ENCODE measurements around the gene MCM9. TPM values are rescaled to one million over a fixed set of nuclear protein-coding genes. Genes with fewer than 3 reads are reported as not detected.

The MCM9 gene
- total RNA-seq, 2 experiments from 2014 or later: 18.4 to 21.3 TPM

GRCh38 chr6:118913161-118913560 lies 21.8 kb downstream of the MCM9 start:
- H3K27ac Mint-ChIP-seq: no peak overlapping the region
- POLR2A ChIA-PET: no interaction called here
- no peaks in the 10 kb centered on the region for H3K27me3 Mint-ChIP-seq
- H3K36me3 Mint-ChIP-seq (ENCODE audit: low read depth): peaks cover 46% of the 10 kb centered on the region
- ATAC-seq: no peak
- peaks cover 6% of the 10 kb centered on the region for H3K4me1 Mint-ChIP-seq (ENCODE audit: low read depth)
- H3K9me3 Mint-ChIP-seq: no peaks in the 10 kb centered on the region
- no peak for DNase-seq
- intact Hi-C loops (cut with micrococcal nuclease): no loop called here
- no peak overlapping the region for H3K4me3 Mint-ChIP-seq
- TF ChIP-seq CTCF (IDR thresholded peaks at IDR 0.05): no peak
- CTCF ChIA-PET: interaction anchor here (0.6 to 1.4 kb wide), 5 partner anchors 8 to 161 kb away, joined by 3 to 4 read pairs (median 3); no protein-coding TSS in a partner anchor

- H3K4me1 Mint-ChIP-seq (ENCODE audit: low read depth): peaks cover 6% of the 10 kb centered on the region
- no peaks in the 10 kb centered on the region for H3K9me3 Mint-ChIP-seq
- H3K27ac Mint-ChIP-seq: peak overlapping the region; percentile 47
- POLR2A ChIA-PET: no interaction called here
- H3K4me3 Mint-ChIP-seq: no peak overlapping the region
- H3K27me3 Mint-ChIP-seq: no peaks in the 10 kb centered on the region
- peaks cover 48% of the 10 kb centered on the region for H3K36me3 Mint-ChIP-seq (ENCODE audit: low read depth)
- TF ChIP-seq CTCF (IDR thresholded peaks at IDR 0.05): no peak
- DNase-seq (no peak), ATAC-seq (no peak)
- intact Hi-C loops (cut with micrococcal nuclease): no loop called here
- CTCF ChIA-PET: interaction anchor here (0.6 to 1.4 kb wide), 5 partner anchors 9 to 161 kb away, joined by 3 to 4 read pairs (median 3); no protein-coding TSS in a partner anchor
Measured at GRCh38 chr6:118912646-118913045, 22.3 kb downstream of the MCM9 start.

- ChIA-PET CTCF (interaction anchor here (0.9 kb wide), 1 partner anchor 9 kb away, joined by 3 read pairs; no protein-coding TSS in a partner anchor), POLR2A (interaction anchor here (1.2 kb wide), 1 partner anchor 14 kb away, joined by 4 read pairs; the partner anchor contains the start of gene ASF1A)
- peaks cover 59% of the 10 kb centered on the region for H3K36me3 Mint-ChIP-seq (ENCODE audit: low read depth)
- H3K4me1 Mint-ChIP-seq (ENCODE audit: low read depth): peaks cover 40% of the 10 kb centered on the region
- H3K27ac Mint-ChIP-seq: no peak overlapping the region
- no peaks in the 10 kb centered on the region for H3K9me3 Mint-ChIP-seq
- ATAC-seq (no peak), DNase-seq (no peak)
- TF ChIP-seq CTCF (IDR thresholded peaks at IDR 0.05): no peak
- no peaks in the 10 kb centered on the region for H3K27me3 Mint-ChIP-seq
- intact Hi-C loops (cut with micrococcal nuclease): no loop called here
- no peak overlapping the region for H3K4me3 Mint-ChIP-seq
Measured at GRCh38 chr6:118908441-118908840, 26.5 kb downstream of the MCM9 start.

- peak; percentile 65 for ATAC-seq
- Mint-ChIP-seq H3K36me3 (ENCODE audit: low read depth) (peaks cover 64% of the 10 kb centered on the region), H3K9me3 (no peaks in the 10 kb centered on the region), H3K27ac (peak overlapping the region; percentile 79), H3K4me1 (ENCODE audit: low read depth) (peaks cover 63% of the 10 kb centered on the region), H3K27me3 (no peaks in the 10 kb centered on the region), H3K4me3 (no peak overlapping the region)
- ChIA-PET POLR2A (no interaction called here), CTCF (interaction anchor here (2.2 kb wide), 1 partner anchor 10 kb away, joined by 19 read pairs; the partner anchor contains the start of gene ASF1A)
- intact Hi-C loops (cut with micrococcal nuclease): no loop called here
- TF ChIP-seq CTCF (IDR thresholded peaks at IDR 0.05): no peak
- DNase-seq: no peak
Measured at GRCh38 chr6:118905851-118906250, 29.1 kb downstream of the MCM9 start.

- H3K27me3 Mint-ChIP-seq: no peaks in the 10 kb centered on the region
- no peak overlapping the region for H3K4me3 Mint-ChIP-seq
- ChIA-PET POLR2A (interaction anchor here (0.8 to 2.0 kb wide), 3 partner anchors 10 to 16 kb away, joined by 3 to 5 read pairs (median 5); partner anchors contain the start of gene ASF1A), CTCF (interaction anchor here (1.0 to 2.2 kb wide), 2 partner anchors 9 to 173 kb away, joined by 3 to 19 read pairs; partner anchors contain the start of genes ASF1A and FAM184A)
- peak overlapping the region; percentile 59 for H3K27ac Mint-ChIP-seq
- H3K9me3 Mint-ChIP-seq: no peaks in the 10 kb centered on the region
- peaks cover 63% of the 10 kb centered on the region for H3K36me3 Mint-ChIP-seq (ENCODE audit: low read depth)
- TF ChIP-seq CTCF (IDR thresholded peaks at IDR 0.05): no peak
- no peak for DNase-seq
- H3K4me1 Mint-ChIP-seq (ENCODE audit: low read depth): peaks cover 68% of the 10 kb centered on the region
- intact Hi-C loops (cut with micrococcal nuclease): no loop called here
- no peak for ATAC-seq
Measured at GRCh38 chr6:118905084-118905483, 29.9 kb downstream of the MCM9 start.

Measured in activated CD8-positive, alpha-beta T cell treated with anti-CD3 and anti-CD28 coated beads for 36 hours (primary cell).